WTC11 (cell line): ENCODE data around the gene OTOA. TPM values are rescaled to one million over a fixed set of nuclear protein-coding genes. Genes with fewer than 3 reads are reported as not detected.

Experiments used
- ATAC-seq: fragments of 200-7000 bp; cut with Tn5 transposase; 2 replicates; pipeline ENCODE4 v1.10.0; 2021; ENCODE audit warnings: mild to moderate bottlenecking, moderate library complexity
- CTCF ChIA-PET: fragments of 300-600 bp; sonication (Branson Sonifier 250); formaldehyde crosslinking; loops from one replicate; lab custom pipeline; 2021; ENCODE audit warnings: antibody characterized with exemption; lab: Charles Lee
- POLR2A ChIA-PET: fragments of 350-600 bp; sonication (Branson Sonifier 250); formaldehyde crosslinking; loops from one replicate; lab custom pipeline; 2021; ENCODE audit warnings: antibody characterized with exemption; lab: Charles Lee
- DNase-seq: peaks from one replicate; pipeline ENCODE4 v3.0.0; 2021; ENCODE audit warnings: low spot score
- H3K27ac Mint-ChIP-seq: 2 replicates; pipeline ENCODE4 v1.8.0; 2021; ENCODE audit warnings: mixed read lengths
- H3K27me3 Mint-ChIP-seq: 2 replicates; pipeline ENCODE4 v1.8.0; 2021; ENCODE audit warnings: low read depth, mild to moderate bottlenecking, moderate library complexity, mixed read lengths
- H3K36me3 Mint-ChIP-seq: 2 replicates; pipeline ENCODE4 v1.8.0; 2021; ENCODE audit warnings: mixed read lengths
- H3K4me1 Mint-ChIP-seq: 2 replicates; pipeline ENCODE4 v1.8.0; 2022; ENCODE audit warnings: mixed read lengths
- H3K4me3 Mint-ChIP-seq: 2 replicates; pipeline ENCODE4 v1.8.0; 2021; ENCODE audit warnings: mild to moderate bottlenecking, moderate library complexity, mixed read lengths
- H3K9me3 Mint-ChIP-seq: 2 replicates; pipeline ENCODE4 v1.8.0; 2021; ENCODE audit warnings: mixed read lengths
- ATF1 ChIP-seq: sonication (generic); formaldehyde crosslinking; IDR thresholded peaks from 2 replicates; pipeline ENCODE4 v1.8.1; 2023; ENCODE audit warnings: mild to moderate bottlenecking, moderate library complexity, missing genetic modification reagents
- CBFB ChIP-seq: sonication (generic); formaldehyde crosslinking; IDR thresholded peaks from 2 replicates; pipeline ENCODE4 v1.8.1; 2022; ENCODE audit warnings: mild to moderate bottlenecking, low read depth, missing genetic modification reagents
- ELF4 ChIP-seq: sonication (generic); formaldehyde crosslinking; IDR thresholded peaks from 2 replicates; pipeline ENCODE4 v1.8.1; 2022; ENCODE audit warnings: low read depth, mild to moderate bottlenecking, moderate library complexity, missing genetic modification reagents
- GABPB1 ChIP-seq: sonication (generic); formaldehyde crosslinking; IDR thresholded peaks from 2 replicates; pipeline ENCODE4 v1.8.1; 2023; ENCODE audit warnings: mild to moderate bottlenecking, missing genetic modification reagents
- MXD4 ChIP-seq: fragments of 250-450 bp; sonication (Bioruptor Pico); IDR thresholded peaks from 2 replicates; pipeline ENCODE4 v1.8.0; 2021; ENCODE audit warnings: mild to moderate bottlenecking, moderate library complexity, borderline replicate concordance
- MYBL2 ChIP-seq: sonication (generic); formaldehyde crosslinking; IDR thresholded peaks from 2 replicates; pipeline ENCODE4 v1.8.1; 2023; ENCODE audit warnings: mild to moderate bottlenecking, moderate library complexity, missing genetic modification reagents
- NFATC4 ChIP-seq: fragments of 250-450 bp; sonication (Bioruptor Pico); IDR thresholded peaks from 2 replicates; pipeline ENCODE4 v1.9.0; 2021; ENCODE audit warnings: mild to moderate bottlenecking
- RORB ChIP-seq: fragments of 250-450 bp; sonication (Bioruptor Pico); IDR thresholded peaks from 2 replicates; pipeline ENCODE4 v1.9.0; 2021; ENCODE audit warnings: mild to moderate bottlenecking
- TP53 ChIP-seq: sonication (generic); formaldehyde crosslinking; IDR thresholded peaks from 2 replicates; pipeline ENCODE4 v1.8.1; 2023; ENCODE audit warnings: mild to moderate bottlenecking, missing genetic modification reagents
- ZBTB21 ChIP-seq: sonication (generic); formaldehyde crosslinking; IDR thresholded peaks from 2 replicates; pipeline ENCODE4 v1.8.1; 2023; ENCODE audit warnings: mild to moderate bottlenecking, missing genetic modification reagents, borderline replicate concordance
- ZNF121 ChIP-seq: sonication (generic); formaldehyde crosslinking; IDR thresholded peaks from 2 replicates; pipeline ENCODE4 v1.8.0; 2023; ENCODE audit warnings: missing genetic modification reagents
- ZNF219 ChIP-seq: sonication (generic); formaldehyde crosslinking; IDR thresholded peaks from 2 replicates; pipeline ENCODE4 v1.8.0; 2023; ENCODE audit warnings: missing genetic modification reagents, mild to moderate bottlenecking, borderline replicate concordance
- ZNF396 ChIP-seq: fragments of 250-450 bp; sonication (Bioruptor Pico); IDR thresholded peaks from 2 replicates; pipeline ENCODE4 v1.8.0; 2021; ENCODE audit warnings: mild to moderate bottlenecking, moderate library complexity, borderline replicate concordance
- total RNA-seq: library from RNA; stranded (reverse); gene quantifications from 3 replicates; pipeline ENCODE4 v1.2.3, GENCODE V29; 2021
- TF ChIP-seq, protein P1 (sequence below): sonication (generic); formaldehyde crosslinking; IDR thresholded peaks from 2 replicates; pipeline ENCODE4 v1.8.0; 2022; ENCODE audit warnings: missing genetic modification reagents
- TF ChIP-seq, protein P2 (sequence below): fragments of 250-450 bp; sonication (Bioruptor Pico); IDR thresholded peaks from 2 replicates; pipeline ENCODE4 v1.9.0; 2021; ENCODE audit warnings: moderate library complexity, mild to moderate bottlenecking, inconsistent platforms, borderline replicate concordance
- TF ChIP-seq, protein P3 (sequence below): fragments of 250-450 bp; sonication (Bioruptor Pico); IDR thresholded peaks from 2 replicates; pipeline ENCODE4 v1.9.0; 2021; ENCODE audit warnings: mild to moderate bottlenecking, borderline replicate concordance
- TF ChIP-seq, protein P4 (sequence below): sonication (generic); formaldehyde crosslinking; IDR thresholded peaks from 2 replicates; pipeline ENCODE4 v1.8.0; 2022; ENCODE audit warnings: mild to moderate bottlenecking, missing genetic modification reagents
- TF ChIP-seq, protein P5 (sequence below): sonication (generic); formaldehyde crosslinking; IDR thresholded peaks from 2 replicates; pipeline ENCODE4 v1.8.0; 2023; ENCODE audit warnings: missing genetic modification reagents
- TF ChIP-seq, protein P6 (sequence below): sonication (generic); formaldehyde crosslinking; IDR thresholded peaks from 2 replicates; pipeline ENCODE4 v1.8.1; 2023; ENCODE audit warnings: mild to moderate bottlenecking, missing genetic modification reagents, borderline replicate concordance

The OTOA gene
- total RNA-seq, 1 experiment from 2014 or later, result 0.11 TPM

DNA sequence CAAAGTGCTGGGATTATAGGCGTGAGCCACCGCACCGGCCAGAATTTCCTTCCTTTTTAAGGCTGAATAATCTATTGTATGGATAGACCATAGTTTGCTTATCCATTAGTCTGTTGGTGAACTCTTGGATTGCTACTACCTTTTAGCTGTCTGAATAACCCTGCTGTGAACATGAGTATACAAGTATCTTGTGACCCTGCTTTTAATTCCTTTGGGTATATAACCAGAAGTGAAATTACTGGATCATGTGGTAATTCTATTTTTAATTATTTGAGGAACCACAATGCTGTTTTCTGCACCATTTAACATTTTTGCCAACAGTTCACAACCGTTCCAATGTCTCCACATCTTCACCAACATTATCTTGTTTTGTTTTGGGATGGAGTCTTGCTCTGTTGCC lies 4.6 kb upstream of the OTOA start (continued):
- TF ChIP-seq, protein P1, sequence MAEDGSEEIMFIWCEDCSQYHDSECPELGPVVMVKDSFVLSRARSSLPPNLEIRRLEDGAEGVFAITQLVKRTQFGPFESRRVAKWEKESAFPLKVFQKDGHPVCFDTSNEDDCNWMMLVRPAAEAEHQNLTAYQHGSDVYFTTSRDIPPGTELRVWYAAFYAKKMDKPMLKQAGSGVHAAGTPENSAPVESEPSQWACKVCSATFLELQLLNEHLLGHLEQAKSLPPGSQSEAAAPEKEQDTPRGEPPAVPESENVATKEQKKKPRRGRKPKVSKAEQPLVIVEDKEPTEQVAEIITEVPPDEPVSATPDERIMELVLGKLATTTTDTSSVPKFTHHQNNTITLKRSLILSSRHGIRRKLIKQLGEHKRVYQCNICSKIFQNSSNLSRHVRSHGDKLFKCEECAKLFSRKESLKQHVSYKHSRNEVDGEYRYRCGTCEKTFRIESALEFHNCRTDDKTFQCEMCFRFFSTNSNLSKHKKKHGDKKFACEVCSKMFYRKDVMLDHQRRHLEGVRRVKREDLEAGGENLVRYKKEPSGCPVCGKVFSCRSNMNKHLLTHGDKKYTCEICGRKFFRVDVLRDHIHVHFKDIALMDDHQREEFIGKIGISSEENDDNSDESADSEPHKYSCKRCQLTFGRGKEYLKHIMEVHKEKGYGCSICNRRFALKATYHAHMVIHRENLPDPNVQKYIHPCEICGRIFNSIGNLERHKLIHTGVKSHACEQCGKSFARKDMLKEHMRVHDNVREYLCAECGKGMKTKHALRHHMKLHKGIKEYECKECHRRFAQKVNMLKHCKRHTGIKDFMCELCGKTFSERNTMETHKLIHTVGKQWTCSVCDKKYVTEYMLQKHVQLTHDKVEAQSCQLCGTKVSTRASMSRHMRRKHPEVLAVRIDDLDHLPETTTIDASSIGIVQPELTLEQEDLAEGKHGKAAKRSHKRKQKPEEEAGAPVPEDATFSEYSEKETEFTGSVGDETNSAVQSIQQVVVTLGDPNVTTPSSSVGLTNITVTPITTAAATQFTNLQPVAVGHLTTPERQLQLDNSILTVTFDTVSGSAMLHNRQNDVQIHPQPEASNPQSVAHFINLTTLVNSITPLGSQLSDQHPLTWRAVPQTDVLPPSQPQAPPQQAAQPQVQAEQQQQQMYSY, result no peak
- TF ChIP-seq, protein P2, sequence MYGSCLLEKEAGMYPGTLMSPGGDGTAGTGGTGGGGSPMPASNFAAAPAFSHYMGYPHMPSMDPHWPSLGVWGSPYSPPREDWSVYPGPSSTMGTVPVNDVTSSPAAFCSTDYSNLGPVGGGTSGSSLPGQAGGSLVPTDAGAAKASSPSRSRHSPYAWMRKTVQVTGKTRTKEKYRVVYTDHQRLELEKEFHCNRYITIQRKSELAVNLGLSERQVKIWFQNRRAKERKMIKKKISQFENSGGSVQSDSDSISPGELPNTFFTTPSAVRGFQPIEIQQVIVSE (CRISPR knock-in tag), result no peak
- no peak for TF ChIP-seq CBFB
- TF ChIP-seq MXD4 (CRISPR knock-in tag), result no peak
- TF ChIP-seq ZNF396 (CRISPR knock-in tag), result no peak
- TF ChIP-seq ZBTB21 (CRISPR knock-in tag), result no peak

DNA sequence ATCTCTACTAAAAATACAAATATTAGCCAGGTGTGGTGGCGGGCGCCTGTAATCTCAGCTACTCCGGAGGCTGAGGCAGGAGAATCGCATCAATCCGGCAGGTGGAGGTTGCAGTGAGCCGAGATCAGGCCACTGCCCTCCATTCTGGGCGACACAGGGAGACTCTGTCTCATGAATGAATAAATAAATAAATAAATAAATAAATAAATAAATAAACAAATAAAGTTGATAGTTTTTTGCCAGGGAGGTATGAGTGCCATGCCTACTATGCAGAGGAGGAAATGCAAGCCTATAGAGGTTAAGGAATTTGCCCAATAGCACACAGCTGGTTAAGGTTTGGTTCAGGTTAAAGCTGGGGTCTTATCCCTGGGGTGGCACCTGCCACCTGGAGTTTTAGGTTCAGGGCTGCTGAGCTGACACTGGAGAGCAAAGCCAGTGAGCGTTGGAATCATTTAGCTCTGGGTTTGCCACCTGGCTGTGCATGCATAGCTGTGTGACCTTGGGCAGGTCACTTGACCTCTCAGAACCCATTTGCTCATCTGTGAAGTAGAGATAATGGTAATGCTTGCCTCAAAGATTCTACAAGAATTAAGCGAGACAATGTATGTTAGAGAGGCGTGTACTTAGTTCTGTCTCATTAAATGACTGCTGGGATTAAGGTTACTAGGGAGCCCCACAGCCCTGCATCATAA lies 1.2 kb downstream of the OTOA start:
- DNase-seq (no peak), ATAC-seq (no peak)
- Mint-ChIP-seq H3K4me3 (no peak overlapping the region), H3K4me1 (peaks cover 14% of the 10 kb centered on the region), H3K9me3 (no peaks in the 10 kb centered on the region), H3K36me3 (no peaks in the 10 kb centered on the region), H3K27ac (no peak overlapping the region), H3K27me3 (peaks cover 5% of the 10 kb centered on the region; the same call in 1 of the 2 replicates)
- ChIA-PET POLR2A (interaction anchor here (1.1 kb wide), 1 partner anchor 137 kb away, joined by 3 read pairs; no protein-coding TSS in a partner anchor), CTCF (interaction anchor here (1.0 to 1.8 kb wide), 2 partner anchors 8 to 19 kb away, joined by 3 to 9 read pairs; no protein-coding TSS in a partner anchor)
- TF ChIP-seq ZNF396 (CRISPR knock-in tag), result no peak
- no peak for TF ChIP-seq ELF4
- no peak for TF ChIP-seq MYBL2 (CRISPR knock-in tag)
- no peak for TF ChIP-seq ZNF219 (CRISPR knock-in tag)
- no peak for TF ChIP-seq NFATC4 (CRISPR knock-in tag)
- no peak for TF ChIP-seq TP53 (CRISPR knock-in tag)
- no peak for TF ChIP-seq GABPB1 (CRISPR knock-in tag)
- TF ChIP-seq, protein P3, sequence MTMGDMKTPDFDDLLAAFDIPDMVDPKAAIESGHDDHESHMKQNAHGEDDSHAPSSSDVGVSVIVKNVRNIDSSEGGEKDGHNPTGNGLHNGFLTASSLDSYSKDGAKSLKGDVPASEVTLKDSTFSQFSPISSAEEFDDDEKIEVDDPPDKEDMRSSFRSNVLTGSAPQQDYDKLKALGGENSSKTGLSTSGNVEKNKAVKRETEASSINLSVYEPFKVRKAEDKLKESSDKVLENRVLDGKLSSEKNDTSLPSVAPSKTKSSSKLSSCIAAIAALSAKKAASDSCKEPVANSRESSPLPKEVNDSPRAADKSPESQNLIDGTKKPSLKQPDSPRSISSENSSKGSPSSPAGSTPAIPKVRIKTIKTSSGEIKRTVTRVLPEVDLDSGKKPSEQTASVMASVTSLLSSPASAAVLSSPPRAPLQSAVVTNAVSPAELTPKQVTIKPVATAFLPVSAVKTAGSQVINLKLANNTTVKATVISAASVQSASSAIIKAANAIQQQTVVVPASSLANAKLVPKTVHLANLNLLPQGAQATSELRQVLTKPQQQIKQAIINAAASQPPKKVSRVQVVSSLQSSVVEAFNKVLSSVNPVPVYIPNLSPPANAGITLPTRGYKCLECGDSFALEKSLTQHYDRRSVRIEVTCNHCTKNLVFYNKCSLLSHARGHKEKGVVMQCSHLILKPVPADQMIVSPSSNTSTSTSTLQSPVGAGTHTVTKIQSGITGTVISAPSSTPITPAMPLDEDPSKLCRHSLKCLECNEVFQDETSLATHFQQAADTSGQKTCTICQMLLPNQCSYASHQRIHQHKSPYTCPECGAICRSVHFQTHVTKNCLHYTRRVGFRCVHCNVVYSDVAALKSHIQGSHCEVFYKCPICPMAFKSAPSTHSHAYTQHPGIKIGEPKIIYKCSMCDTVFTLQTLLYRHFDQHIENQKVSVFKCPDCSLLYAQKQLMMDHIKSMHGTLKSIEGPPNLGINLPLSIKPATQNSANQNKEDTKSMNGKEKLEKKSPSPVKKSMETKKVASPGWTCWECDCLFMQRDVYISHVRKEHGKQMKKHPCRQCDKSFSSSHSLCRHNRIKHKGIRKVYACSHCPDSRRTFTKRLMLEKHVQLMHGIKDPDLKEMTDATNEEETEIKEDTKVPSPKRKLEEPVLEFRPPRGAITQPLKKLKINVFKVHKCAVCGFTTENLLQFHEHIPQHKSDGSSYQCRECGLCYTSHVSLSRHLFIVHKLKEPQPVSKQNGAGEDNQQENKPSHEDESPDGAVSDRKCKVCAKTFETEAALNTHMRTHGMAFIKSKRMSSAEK (CRISPR knock-in tag), result no peak
- TF ChIP-seq, protein P4, sequence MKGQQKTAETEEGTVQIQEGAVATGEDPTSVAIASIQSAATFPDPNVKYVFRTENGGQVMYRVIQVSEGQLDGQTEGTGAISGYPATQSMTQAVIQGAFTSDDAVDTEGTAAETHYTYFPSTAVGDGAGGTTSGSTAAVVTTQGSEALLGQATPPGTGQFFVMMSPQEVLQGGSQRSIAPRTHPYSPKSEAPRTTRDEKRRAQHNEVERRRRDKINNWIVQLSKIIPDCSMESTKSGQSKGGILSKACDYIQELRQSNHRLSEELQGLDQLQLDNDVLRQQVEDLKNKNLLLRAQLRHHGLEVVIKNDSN, result no peak
- TF ChIP-seq ATF1 (CRISPR knock-in tag), result no peak
- TF ChIP-seq RORB, result no peak
- no peak for TF ChIP-seq CBFB
- no peak for TF ChIP-seq ZBTB21 (CRISPR knock-in tag)
- TF ChIP-seq, protein P5, sequence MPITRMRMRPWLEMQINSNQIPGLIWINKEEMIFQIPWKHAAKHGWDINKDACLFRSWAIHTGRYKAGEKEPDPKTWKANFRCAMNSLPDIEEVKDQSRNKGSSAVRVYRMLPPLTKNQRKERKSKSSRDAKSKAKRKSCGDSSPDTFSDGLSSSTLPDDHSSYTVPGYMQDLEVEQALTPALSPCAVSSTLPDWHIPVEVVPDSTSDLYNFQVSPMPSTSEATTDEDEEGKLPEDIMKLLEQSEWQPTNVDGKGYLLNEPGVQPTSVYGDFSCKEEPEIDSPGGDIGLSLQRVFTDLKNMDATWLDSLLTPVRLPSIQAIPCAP (CRISPR knock-in tag), result no peak
- TF ChIP-seq, protein P6, sequence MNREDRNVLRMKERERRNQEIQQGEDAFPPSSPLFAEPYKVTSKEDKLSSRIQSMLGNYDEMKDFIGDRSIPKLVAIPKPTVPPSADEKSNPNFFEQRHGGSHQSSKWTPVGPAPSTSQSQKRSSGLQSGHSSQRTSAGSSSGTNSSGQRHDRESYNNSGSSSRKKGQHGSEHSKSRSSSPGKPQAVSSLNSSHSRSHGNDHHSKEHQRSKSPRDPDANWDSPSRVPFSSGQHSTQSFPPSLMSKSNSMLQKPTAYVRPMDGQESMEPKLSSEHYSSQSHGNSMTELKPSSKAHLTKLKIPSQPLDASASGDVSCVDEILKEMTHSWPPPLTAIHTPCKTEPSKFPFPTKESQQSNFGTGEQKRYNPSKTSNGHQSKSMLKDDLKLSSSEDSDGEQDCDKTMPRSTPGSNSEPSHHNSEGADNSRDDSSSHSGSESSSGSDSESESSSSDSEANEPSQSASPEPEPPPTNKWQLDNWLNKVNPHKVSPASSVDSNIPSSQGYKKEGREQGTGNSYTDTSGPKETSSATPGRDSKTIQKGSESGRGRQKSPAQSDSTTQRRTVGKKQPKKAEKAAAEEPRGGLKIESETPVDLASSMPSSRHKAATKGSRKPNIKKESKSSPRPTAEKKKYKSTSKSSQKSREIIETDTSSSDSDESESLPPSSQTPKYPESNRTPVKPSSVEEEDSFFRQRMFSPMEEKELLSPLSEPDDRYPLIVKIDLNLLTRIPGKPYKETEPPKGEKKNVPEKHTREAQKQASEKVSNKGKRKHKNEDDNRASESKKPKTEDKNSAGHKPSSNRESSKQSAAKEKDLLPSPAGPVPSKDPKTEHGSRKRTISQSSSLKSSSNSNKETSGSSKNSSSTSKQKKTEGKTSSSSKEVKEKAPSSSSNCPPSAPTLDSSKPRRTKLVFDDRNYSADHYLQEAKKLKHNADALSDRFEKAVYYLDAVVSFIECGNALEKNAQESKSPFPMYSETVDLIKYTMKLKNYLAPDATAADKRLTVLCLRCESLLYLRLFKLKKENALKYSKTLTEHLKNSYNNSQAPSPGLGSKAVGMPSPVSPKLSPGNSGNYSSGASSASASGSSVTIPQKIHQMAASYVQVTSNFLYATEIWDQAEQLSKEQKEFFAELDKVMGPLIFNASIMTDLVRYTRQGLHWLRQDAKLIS (CRISPR knock-in tag), result no peak
- no peak for TF ChIP-seq ZNF121 (CRISPR knock-in tag)
